Uterus (tissue), 4 donors: ENCODE measurements around the gene GPATCH3. TPM values are rescaled to one million over a fixed set of nuclear protein-coding genes. Genes with fewer than 3 reads are reported as not detected.
A peak's percentile ranks its signal among the peaks of the same experiment; 100 is the strongest.

ENCODE experiments used
- DNase-seq, 2 donors: peaks; one replicate each; pipeline ENCODE4 v3.0.0-alpha.2; 2019 to 2020
- H3K27ac ChIP-seq, 2 donors: fragments of 200-600 bp; sonication (generic); 1 replicate in 1 of 2; 2 replicates in 1 of 2; pipeline ENCODE4 v1.5.1; 2016 to 2018
- H3K27me3 ChIP-seq, 2 donors: fragments of 200-600 bp; sonication (generic); one replicate each; pipeline ENCODE4 v1.5.1; 2018 to 2019; ENCODE audit warnings: control low read depth in 1 of 2
- H3K36me3 ChIP-seq, 2 donors: fragments of 200-600 bp; sonication (generic); one replicate each; pipeline ENCODE4 v1.5.1; 2019; ENCODE audit warnings: control low read depth in 1 of 2
- H3K4me1 ChIP-seq, 2 donors: fragments of 200-600 bp; sonication (generic); one replicate each; pipeline ENCODE4 v1.5.1; 2018 to 2019; ENCODE audit warnings: control low read depth in 1 of 2
- H3K4me3 ChIP-seq, 2 donors: fragments of 200-600 bp; sonication (generic); 1 replicate in 1 of 2; 2 replicates in 1 of 2; pipeline ENCODE4 v1.5.1; 2018 to 2019; ENCODE audit warnings: mild to moderate bottlenecking in 1 of 2
- H3K9me3 ChIP-seq, 2 donors: fragments of 200-600 bp; sonication (generic); one replicate each; pipeline ENCODE4 v1.5.1; 2019; ENCODE audit warnings: control low read depth in 1 of 2
- POLR2A ChIP-seq, 2 donors: fragments of 450-650 bp; IDR thresholded peaks; one replicate each; pipeline ENCODE4 v1.6.1; 2016; ENCODE audit warnings: antibody characterized with exemption in 2 of 2, mild to moderate bottlenecking in 1 of 2, moderate library complexity in 1 of 2
- intact Hi-C: fragments of 100-400 bp; cut with DNase I; formaldehyde crosslinking; loops from one replicate; pipeline ENCODE4 v1.15.1; 2023; ENCODE audit warnings: low total_unique reads
- total RNA-seq, 4 donors: library from RNA; depleted of rRNA in 3 of 4; stranded (reverse); fragments of >200 nt in 3 of 4; gene quantifications; one replicate each; pipeline versions ENCODE4 v1.1.0 to v1.2.4, GENCODE V29; 2014 to 2023
- TF ChIP-seq, protein P1 (sequence below), 4 experiments: fragments of 200-600 bp in 2 of 4; fragments of 450-650 bp in 2 of 4; sonication (generic) in 2 of 4; IDR thresholded peaks; one replicate each; pipeline ENCODE4 v1.5.1; 2016 to 2019; ENCODE audit warnings: antibody characterized with exemption in 4 of 4, mild to moderate bottlenecking in 2 of 4, moderate library complexity in 1 of 4
- donor health status: DM: yes; HTN: yes; CAD: no.

Gene GPATCH3
- total RNA-seq, 4 donors from 2014 or later, result 1.3 to 15.9 (median 7.0) TPM

DNA sequence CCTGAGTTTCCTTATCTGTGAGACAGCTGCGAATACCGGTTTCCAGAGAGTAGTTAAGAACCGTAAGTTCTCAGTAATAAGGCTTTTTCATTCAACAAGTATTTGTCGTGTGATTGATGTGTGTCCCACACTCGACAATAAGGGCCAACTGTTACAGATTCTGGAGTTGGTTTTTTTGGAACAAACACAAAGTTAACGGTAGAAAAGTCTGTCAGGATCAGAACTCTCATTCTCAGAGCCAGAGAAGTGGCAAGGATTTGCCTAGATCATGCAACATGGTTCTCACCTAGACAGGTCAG lies 22.1 kb upstream of the GPATCH3 start:
- H3K9me3 ChIP-seq, result no peaks in the 10 kb centered on the region
- no peak for DNase-seq
- H3K27ac ChIP-seq, result peak overlapping the region; percentile 85 to 94
- intact Hi-C loops, result no loop called here
- no peaks in the 10 kb centered on the region for H3K36me3 ChIP-seq
- H3K4me3 ChIP-seq, result peak overlapping the region; percentile 88 to 100
- TF ChIP-seq, protein P1, sequence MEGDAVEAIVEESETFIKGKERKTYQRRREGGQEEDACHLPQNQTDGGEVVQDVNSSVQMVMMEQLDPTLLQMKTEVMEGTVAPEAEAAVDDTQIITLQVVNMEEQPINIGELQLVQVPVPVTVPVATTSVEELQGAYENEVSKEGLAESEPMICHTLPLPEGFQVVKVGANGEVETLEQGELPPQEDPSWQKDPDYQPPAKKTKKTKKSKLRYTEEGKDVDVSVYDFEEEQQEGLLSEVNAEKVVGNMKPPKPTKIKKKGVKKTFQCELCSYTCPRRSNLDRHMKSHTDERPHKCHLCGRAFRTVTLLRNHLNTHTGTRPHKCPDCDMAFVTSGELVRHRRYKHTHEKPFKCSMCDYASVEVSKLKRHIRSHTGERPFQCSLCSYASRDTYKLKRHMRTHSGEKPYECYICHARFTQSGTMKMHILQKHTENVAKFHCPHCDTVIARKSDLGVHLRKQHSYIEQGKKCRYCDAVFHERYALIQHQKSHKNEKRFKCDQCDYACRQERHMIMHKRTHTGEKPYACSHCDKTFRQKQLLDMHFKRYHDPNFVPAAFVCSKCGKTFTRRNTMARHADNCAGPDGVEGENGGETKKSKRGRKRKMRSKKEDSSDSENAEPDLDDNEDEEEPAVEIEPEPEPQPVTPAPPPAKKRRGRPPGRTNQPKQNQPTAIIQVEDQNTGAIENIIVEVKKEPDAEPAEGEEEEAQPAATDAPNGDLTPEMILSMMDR (IDR thresholded peaks at IDR 0.05), result no peak
- TF ChIP-seq POLR2A (IDR thresholded peaks at IDR 0.05), result no peak
- no peaks in the 10 kb centered on the region for H3K27me3 ChIP-seq
- H3K4me1 ChIP-seq, result no peaks in the 10 kb centered on the region

DNA sequence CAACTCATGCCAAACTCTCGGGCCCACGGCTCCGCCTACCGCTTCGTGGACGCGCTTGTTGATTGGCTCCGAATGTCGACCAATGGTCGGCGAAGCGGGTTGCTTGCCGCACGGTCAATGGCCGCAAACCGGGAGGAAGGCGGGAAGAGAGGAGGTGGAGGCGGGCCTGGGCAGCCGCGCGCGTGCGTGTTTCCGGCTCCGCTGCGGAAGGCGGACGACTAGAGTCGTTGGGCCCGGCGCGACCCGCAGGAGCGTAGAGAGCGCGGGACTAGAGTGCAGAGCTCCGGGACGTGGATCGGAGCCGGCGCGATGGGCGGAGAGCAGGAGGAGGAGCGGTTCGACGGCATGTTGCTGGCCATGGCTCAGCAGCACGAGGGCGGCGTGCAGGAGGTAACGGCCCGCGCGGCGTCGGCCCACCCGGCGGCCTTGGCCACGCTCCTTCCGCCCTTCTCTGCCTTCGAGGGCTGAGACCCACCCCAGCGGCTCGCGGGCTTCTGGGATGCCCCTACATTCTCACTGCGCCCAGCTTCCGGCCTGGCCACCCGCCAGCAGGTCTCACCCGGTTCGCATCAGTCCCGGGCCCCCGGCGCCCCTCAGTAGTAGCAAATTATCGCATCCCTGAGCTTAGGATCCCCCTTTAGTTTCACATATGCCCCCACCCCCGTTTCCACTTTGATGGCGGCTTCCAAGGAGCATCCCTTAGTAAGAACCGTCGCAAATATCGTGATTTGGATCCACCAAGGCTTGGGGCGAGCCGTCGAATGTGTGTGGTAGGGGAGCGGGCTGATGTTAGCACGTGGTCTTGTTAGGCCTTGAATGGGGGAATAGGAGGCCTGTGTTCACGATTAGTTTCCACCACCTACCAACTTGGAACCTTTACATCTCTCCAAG lies 21.5 kb upstream of the GPATCH3 start, which contains the start of gene NUDC:
Gene NUDC (plus strand): TSS at position 204 of the 891 bp plus-strand sequence. CDS start 106 bp downstream, at position 310.
- intact Hi-C loops, result no loop called here

DNA sequence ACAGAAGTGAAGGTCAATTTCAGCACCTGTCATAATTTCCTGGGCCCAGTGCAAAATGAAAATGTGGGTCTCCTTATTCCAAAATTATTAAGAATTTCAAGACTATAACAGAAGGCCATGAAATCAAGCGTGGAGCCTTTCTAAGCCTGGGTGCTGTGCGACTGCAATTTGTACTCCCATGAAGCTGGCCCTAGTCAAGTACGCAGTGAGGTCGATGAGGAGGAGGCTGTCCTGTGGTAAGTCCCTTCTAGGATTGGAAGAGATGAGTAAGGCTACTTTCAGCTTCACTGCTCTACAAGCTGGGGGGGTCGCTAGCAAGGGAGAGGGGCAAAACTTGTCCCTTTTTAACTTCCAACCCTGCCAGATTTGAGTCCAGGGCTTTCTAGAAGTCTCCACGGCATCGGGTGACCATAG lies 20.9 kb upstream of the GPATCH3 start:
- no peaks in the 10 kb centered on the region for H3K9me3 ChIP-seq
- DNase-seq, result no peak
- H3K4me1 ChIP-seq, result no peaks in the 10 kb centered on the region
- TF ChIP-seq, protein P1 (IDR thresholded peaks at IDR 0.05), result no peak
- TF ChIP-seq POLR2A (IDR thresholded peaks at IDR 0.05), result no peak
- H3K27me3 ChIP-seq, result no peaks in the 10 kb centered on the region
- no peaks in the 10 kb centered on the region for H3K36me3 ChIP-seq
- intact Hi-C loops, result no loop called here
- peak overlapping the region; percentile 88 to 100 for H3K4me3 ChIP-seq
- H3K27ac ChIP-seq, result peak overlapping the region; percentile 72 to 94

More for the DNA sequence above, 21.5 kb upstream of the GPATCH3 start, which contains the start of gene NUDC:
- H3K27ac ChIP-seq, result peak within 1 kb of the TSS; percentile 85 to 94
- H3K4me1 ChIP-seq, result no peaks in the 10 kb centered on the region
- no peaks in the 10 kb centered on the region for H3K9me3 ChIP-seq
- H3K36me3 ChIP-seq, result no peaks in the 10 kb centered on the region
- peak; percentile 95 to 97 for DNase-seq
- H3K4me3 ChIP-seq, result peak within 1 kb of the TSS; percentile 88 to 100
- H3K27me3 ChIP-seq, result no peaks in the 10 kb centered on the region
- peak; percentile 86 to 91 for TF ChIP-seq POLR2A (IDR thresholded peaks at IDR 0.05)
- TF ChIP-seq, protein P1 (IDR thresholded peaks at IDR 0.05), result no peak

DNA sequence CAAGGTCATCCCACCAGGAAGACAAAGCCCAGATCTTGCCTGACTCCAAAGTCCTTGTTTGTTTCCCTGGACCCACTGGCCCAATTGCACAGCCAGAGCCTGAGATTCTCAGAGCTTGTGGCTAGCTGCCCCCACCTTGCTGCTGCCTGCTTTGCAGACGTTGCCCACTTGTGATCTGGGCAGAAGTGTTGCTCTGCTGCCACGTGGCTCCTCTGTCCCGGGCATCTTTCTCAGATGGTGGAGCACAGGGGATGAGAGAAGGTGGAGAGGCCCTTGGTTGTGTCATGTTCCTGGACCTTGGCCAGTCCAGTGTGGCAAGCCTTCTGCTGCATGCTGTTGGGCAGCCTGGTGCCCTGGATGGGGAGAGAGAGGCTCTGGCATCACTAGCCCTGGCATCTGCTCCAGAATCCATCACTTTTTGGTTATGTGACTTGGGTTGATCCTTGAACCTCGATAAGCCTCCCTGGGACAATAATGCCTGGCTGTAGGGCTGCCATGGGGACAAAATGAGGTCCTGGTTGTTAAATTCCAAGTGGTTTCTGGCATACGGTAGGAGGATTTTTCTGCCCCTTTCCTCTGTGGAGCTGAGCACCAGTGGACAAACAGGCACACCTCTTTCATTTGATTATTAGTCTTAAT lies 15.1 kb upstream of the GPATCH3 start:
- Histone ChIP-seq H3K4me1 (no peaks in the 10 kb centered on the region), H3K27ac (no peak overlapping the region), H3K4me3 (no peak overlapping the region), H3K9me3 (no peaks in the 10 kb centered on the region), H3K27me3 (no peaks in the 10 kb centered on the region), H3K36me3 (no peaks in the 10 kb centered on the region)
- no peak for TF ChIP-seq POLR2A (IDR thresholded peaks at IDR 0.05)
- TF ChIP-seq, protein P1 (IDR thresholded peaks at IDR 0.05), result no peak
- intact Hi-C loops, result no loop called here
- DNase-seq, result no peak
